ENCODE measurements around the gene AP4M1. TPM values are rescaled to one million over a fixed set of nuclear protein-coding genes. Genes with fewer than 3 reads are reported as not detected.

Gene AP4M1
- total and polyA plus RNA-seq, 7 donors, result 8.8 to 19.2 (median 12.0) TPM

GRCh38 chr7:100095289-100095688, 6.2 kb upstream of the AP4M1 start:
- Histone ChIP-seq H3K36me3 (ENCODE audit: insufficient read depth in 1 of 2, low read depth in 1 of 2) (peaks cover 12 to 95% of the 10 kb centered on the region in 2 donors), H3K4me3 (no peak overlapping the region), H3K4me1 (peaks cover 20% of the 10 kb centered on the region), H3K9me3 (no peaks in the 10 kb centered on the region), H3K27me3 (ENCODE audit: insufficient read depth in 3 of 3, low read length in 2 of 3) (no peaks in the 10 kb centered on the region), H3K27ac (no peak overlapping the region)
- intact Hi-C loops (cut with DNase I), result no loop called here
- no peak for DNase-seq
- no peak for ATAC-seq
- no peak for TF ChIP-seq CTCF (IDR thresholded peaks at IDR 0.05)
- 75 to 80% (median 79%) methylated on average over 9 of the region's 9 CpGs for WGBS, 3 donors

DNA sequence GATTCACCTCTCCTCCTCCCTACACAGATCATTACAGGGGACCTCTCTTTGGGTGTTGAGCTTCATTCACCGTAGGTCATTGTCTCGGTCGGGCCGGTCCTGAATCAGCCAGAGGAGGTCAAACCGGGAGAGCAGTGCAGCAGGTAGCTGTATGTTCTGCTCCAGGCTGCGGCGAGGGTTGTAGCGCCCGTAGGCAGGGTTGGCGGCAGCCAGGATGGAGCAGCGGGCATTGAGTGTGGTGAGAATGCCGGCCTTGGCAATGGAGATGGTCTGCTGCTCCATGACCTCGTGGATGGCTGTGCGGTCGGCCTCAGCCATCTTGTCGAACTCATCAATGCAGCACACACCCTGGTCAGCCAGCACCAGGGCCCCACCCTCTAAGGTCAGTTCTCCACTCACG, 5.7 kb upstream of the AP4M1 start:
- WGBS, 3 donors, result 90 to 95% (median 92%) methylated on average over 17 of the region's 17 CpGs
- DNase-seq, result no peak
- peaks cover 12 to 91% of the 10 kb centered on the region in 2 donors for H3K36me3 ChIP-seq (ENCODE audit: insufficient read depth in 1 of 2, low read depth in 1 of 2)
- no peak for ATAC-seq
- peaks cover 20% of the 10 kb centered on the region for H3K4me1 ChIP-seq
- no peaks in the 10 kb centered on the region for H3K9me3 ChIP-seq
- H3K4me3 ChIP-seq, result no peak overlapping the region
- no peak overlapping the region for H3K27ac ChIP-seq
- intact Hi-C loops (cut with DNase I), result no loop called here
- H3K27me3 ChIP-seq (ENCODE audit: insufficient read depth in 3 of 3, low read length in 2 of 3), result no peaks in the 10 kb centered on the region
- TF ChIP-seq CTCF (IDR thresholded peaks at IDR 0.05), result no peak

GRCh38 chr7:100098913-100099312, 2.5 kb upstream of the AP4M1 start:
- Histone ChIP-seq H3K27ac (no peak overlapping the region), H3K4me1 (peaks cover 19% of the 10 kb centered on the region), H3K9me3 (no peaks in the 10 kb centered on the region), H3K27me3 (ENCODE audit: insufficient read depth in 3 of 3, low read length in 2 of 3) (no peaks in the 10 kb centered on the region), H3K4me3 (peak overlapping the region; percentile 77), H3K36me3 (ENCODE audit: insufficient read depth in 1 of 2, low read depth in 1 of 2) (peaks cover 9 to 68% of the 10 kb centered on the region in 2 donors)
- TF ChIP-seq CTCF (IDR thresholded peaks at IDR 0.05), result no peak
- no peak for ATAC-seq
- DNase-seq, result no peak
- intact Hi-C loops (cut with DNase I), result no loop called here
- 81 to 86% (median 83%) methylated on average over 10 of the region's 10 CpGs for WGBS, 3 donors

DNA sequence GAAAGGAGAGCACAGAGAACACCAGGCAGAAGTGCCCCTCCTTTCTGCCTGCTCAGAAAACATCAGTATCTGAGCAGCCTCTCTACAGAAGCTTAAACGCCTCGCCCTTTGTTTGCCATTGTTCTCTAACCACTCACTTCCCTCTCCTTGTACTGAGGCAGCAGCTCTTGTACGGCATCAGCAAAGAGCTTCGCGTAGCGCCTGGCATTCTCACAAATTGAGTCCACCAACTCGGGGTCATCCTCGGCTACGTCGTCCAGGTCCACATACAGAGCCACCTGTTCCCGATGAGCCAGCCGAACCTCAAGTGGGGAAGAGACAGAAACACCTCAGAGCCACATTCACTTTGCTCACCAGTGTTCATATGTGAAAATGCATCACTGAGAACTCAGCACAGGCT, 2.0 kb upstream of the AP4M1 start:
- intact Hi-C loops (cut with DNase I), result no loop called here
- no peaks in the 10 kb centered on the region for H3K9me3 ChIP-seq
- no peaks in the 10 kb centered on the region for H3K27me3 ChIP-seq (ENCODE audit: insufficient read depth in 3 of 3, low read length in 2 of 3)
- TF ChIP-seq CTCF (IDR thresholded peaks at IDR 0.05), result no peak
- ATAC-seq, result no peak
- H3K4me1 ChIP-seq, result peaks cover 18% of the 10 kb centered on the region
- DNase-seq, result no peak
- peak overlapping the region; percentile 90 for H3K27ac ChIP-seq
- 58 to 65% (median 65%) methylated on average over 12 of the region's 12 CpGs for WGBS, 3 donors
- peaks cover 9 to 68% of the 10 kb centered on the region in 2 donors for H3K36me3 ChIP-seq (ENCODE audit: insufficient read depth in 1 of 2, low read depth in 1 of 2)
- peak overlapping the region; percentile 77 for H3K4me3 ChIP-seq

DNA sequence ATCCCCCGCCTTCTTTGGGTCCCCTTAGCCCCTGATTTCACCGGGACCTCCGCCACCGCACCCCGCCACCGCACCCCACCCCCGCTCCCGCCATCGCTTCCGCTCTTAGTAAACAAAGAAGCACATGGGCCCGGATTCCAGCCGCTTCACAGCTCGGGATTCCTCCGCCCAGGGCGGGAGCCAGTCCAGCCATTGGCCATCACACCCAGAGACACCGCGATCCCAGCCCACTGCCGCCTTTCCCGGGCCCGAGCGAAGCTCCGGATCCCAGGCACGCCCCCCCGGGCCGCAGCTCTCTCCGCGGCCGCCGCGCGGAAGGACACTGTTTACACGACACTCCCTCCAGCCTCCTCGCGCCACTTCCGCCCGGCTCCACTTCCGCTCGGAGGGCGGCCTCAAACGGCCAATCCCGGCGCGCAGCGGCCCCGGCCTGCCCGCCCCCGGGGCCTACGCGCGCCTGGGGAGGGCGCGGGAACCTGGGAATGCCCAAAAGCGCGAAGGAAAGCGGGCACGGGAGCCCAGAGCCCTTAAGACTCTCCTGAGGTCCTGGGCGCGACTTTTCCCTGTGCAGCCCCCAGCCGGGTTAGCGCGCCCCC, 925 bp upstream of the AP4M1 start:
- Histone ChIP-seq H3K4me1 (peaks cover 18% of the 10 kb centered on the region), H3K27me3 (ENCODE audit: insufficient read depth in 3 of 3, low read length in 2 of 3) (no peaks in the 10 kb centered on the region), H3K27ac (peak overlapping the region; percentile 90), H3K36me3 (ENCODE audit: insufficient read depth in 1 of 2, low read depth in 1 of 2) (peaks cover 9 to 68% of the 10 kb centered on the region in 2 donors), H3K4me3 (peak overlapping the region; percentile 77), H3K9me3 (no peaks in the 10 kb centered on the region)
- peak; percentile 95 to 97 for DNase-seq
- TF ChIP-seq CTCF (IDR thresholded peaks at IDR 0.05), result no peak
- intact Hi-C loops (cut with DNase I), result loop anchor here in 1 of 2 donors (1.0 to 2.0 kb wide), 2 partner anchors 19 to 52 kb away; partner anchors contain the start of genes CNPY4, TAF6 and ZSCAN21
- WGBS, 3 donors, result 0 to 1% (median 1%) methylated on average over 55 to 61 of the region's 61 CpGs
- ATAC-seq, result peak; percentile 90 to 93 (median 92)
